Measurements from ENCODE around the gene PLA2G4C. TPM values are rescaled to one million over a fixed set of nuclear protein-coding genes. Genes with fewer than 3 reads are reported as not detected.
"Not testable (repeated sequence)": the region's sequence is repeated elsewhere in the genome, so short reads cannot be mapped to it uniquely, and the experiment has no call there.

PLA2G4C gene
- total RNA-seq, 3 donors from 2014 or later (not counting 1 experiment from before 2014, with no cell fraction given) = 0.86 to 5.1 (median 4.6) TPM

- Histone ChIP-seq H3K9me3 (ENCODE audit: control insufficient read depth, insufficient read depth, low read length) (no peaks in the 10 kb centered on the region), H3K27me3 (ENCODE audit: control insufficient read depth, insufficient read depth, low read length) (no peaks in the 10 kb centered on the region), H3K4me3 (ENCODE audit: low read length) (no peak overlapping the region), H3K36me3 (ENCODE audit: control insufficient read depth, insufficient read depth, low read length) (no peaks in the 10 kb centered on the region), H3K27ac (ENCODE audit: low read length) (no peak overlapping the region), H3K4me1 (ENCODE audit: control insufficient read depth, insufficient read depth, low read length) (no peaks in the 10 kb centered on the region)
- intact Hi-C loops (cut with micrococcal nuclease) = no loop called here
- ATAC-seq (no peak), DNase-seq (no peak)
- H3K27ac Mint-ChIP-seq = no peak overlapping the region
- peaks cover 5 to 7% of the 10 kb centered on the region in 2 donors for H3K27me3 Mint-ChIP-seq (ENCODE audit: low read depth in 2 of 2)
- H3K4me3 Mint-ChIP-seq = no peak overlapping the region
- H3K36me3 Mint-ChIP-seq = no peaks in the 10 kb centered on the region
- no peaks in the 10 kb centered on the region for H3K4me1 Mint-ChIP-seq
- WGBS (ENCODE audit: insufficient coverage) = 97% methylated on average over 5 of the region's 5 CpGs
- TF ChIP-seq CTCF (IDR thresholded peaks at IDR 0.05) = no peak
- no peaks in the 10 kb centered on the region for H3K9me3 Mint-ChIP-seq
Observed at GRCh38 chr19:48081106-48081505, 29.5 kb downstream of the PLA2G4C start.

- not testable (repeated sequence) for H3K27me3 Mint-ChIP-seq (ENCODE audit: low read depth in 2 of 2); H3K4me3 Mint-ChIP-seq; H3K9me3 Mint-ChIP-seq
Observed at GRCh38 chr19:48070177-48070769, 40.3 kb downstream of the PLA2G4C start.

GRCh38 chr19:48069435-48069834, 41.2 kb downstream of the PLA2G4C start:
- Mint-ChIP-seq H3K36me3 (no peaks in the 10 kb centered on the region), H3K9me3 (no peaks in the 10 kb centered on the region), H3K4me3 (no peak overlapping the region), H3K27me3 (ENCODE audit: low read depth in 2 of 2) (no peaks in the 10 kb centered on the region), H3K27ac (no peak overlapping the region), H3K4me1 (no peaks in the 10 kb centered on the region)
- no peak for DNase-seq
- no peak overlapping the region for H3K4me3 ChIP-seq (ENCODE audit: low read length)
- ATAC-seq = no peak
- no peaks in the 10 kb centered on the region for H3K9me3 ChIP-seq (ENCODE audit: control insufficient read depth, insufficient read depth, low read length)
- TF ChIP-seq CTCF (IDR thresholded peaks at IDR 0.05) = no peak
- intact Hi-C loops (cut with micrococcal nuclease) = no loop called here
- no peaks in the 10 kb centered on the region for H3K36me3 ChIP-seq (ENCODE audit: control insufficient read depth, insufficient read depth, low read length)
- 78% methylated on average over 2 of the region's 2 CpGs for WGBS (ENCODE audit: insufficient coverage)
- H3K4me1 ChIP-seq (ENCODE audit: control insufficient read depth, insufficient read depth, low read length) = no peaks in the 10 kb centered on the region
- H3K27me3 ChIP-seq (ENCODE audit: control insufficient read depth, insufficient read depth, low read length) = no peaks in the 10 kb centered on the region
- no peak overlapping the region for H3K27ac ChIP-seq (ENCODE audit: low read length)

More at GRCh38 chr19:48070177-48070769, 40.3 kb downstream of the PLA2G4C start:
- H3K27ac Mint-ChIP-seq; ATAC-seq; H3K4me3 ChIP-seq (ENCODE audit: low read length); H3K4me1 Mint-ChIP-seq; H3K36me3 ChIP-seq (ENCODE audit: control insufficient read depth, insufficient read depth, low read length); H3K27ac ChIP-seq (ENCODE audit: low read length); H3K36me3 Mint-ChIP-seq; H3K9me3 ChIP-seq (ENCODE audit: control insufficient read depth, insufficient read depth, low read length); intact Hi-C loops (cut with micrococcal nuclease); DNase-seq; H3K27me3 ChIP-seq (ENCODE audit: control insufficient read depth, insufficient read depth, low read length); H3K4me1 ChIP-seq (ENCODE audit: control insufficient read depth, insufficient read depth, low read length): not testable (repeated sequence)
- WGBS (ENCODE audit: insufficient coverage) = 97% methylated on average over 2 of the region's 3 CpGs

GRCh38 chr19:48064509-48064908, 46.1 kb downstream of the PLA2G4C start:
- no peaks in the 10 kb centered on the region for H3K36me3 Mint-ChIP-seq
- 83% methylated on average over 2 of the region's 2 CpGs for WGBS (ENCODE audit: insufficient coverage)

More at GRCh38 chr19:48064509-48064908, 46.1 kb downstream of the PLA2G4C start:
- Mint-ChIP-seq H3K4me1 (no peaks in the 10 kb centered on the region), H3K4me3 (no peak overlapping the region), H3K27ac (no peak overlapping the region), H3K27me3 (ENCODE audit: low read depth in 2 of 2) (peaks cover 5 to 31% of the 10 kb centered on the region in 2 donors), H3K9me3 (no peaks in the 10 kb centered on the region)
- no peaks in the 10 kb centered on the region for H3K36me3 ChIP-seq (ENCODE audit: control insufficient read depth, insufficient read depth, low read length)
- intact Hi-C loops (cut with micrococcal nuclease) = no loop called here
- no peak overlapping the region for H3K27ac ChIP-seq (ENCODE audit: low read length)
- H3K4me3 ChIP-seq (ENCODE audit: low read length) = no peak overlapping the region
- DNase-seq = no peak
- ATAC-seq = no peak
- H3K9me3 ChIP-seq (ENCODE audit: control insufficient read depth, insufficient read depth, low read length) = no peaks in the 10 kb centered on the region
- TF ChIP-seq CTCF (IDR thresholded peaks at IDR 0.05) = no peak
- no peaks in the 10 kb centered on the region for H3K27me3 ChIP-seq (ENCODE audit: control insufficient read depth, insufficient read depth, low read length)
- H3K4me1 ChIP-seq (ENCODE audit: control insufficient read depth, insufficient read depth, low read length) = no peaks in the 10 kb centered on the region
